ENCODE data around the gene FHL2.

Gene FHL2

GRCh38 chr2:105421053-105421452 lies 22.2 kb upstream of the FHL2 start:
- no peak for DNase-seq (ENCODE audit: low spot score)

- no peak for DNase-seq (ENCODE audit: low spot score)
These were observed 19.7 kb upstream of the FHL2 start for GRCh38 chr2:105418522-105418921.

GRCh38 chr2:105417857-105418436 lies 19.1 kb upstream of the FHL2 start:
- no peak for DNase-seq (ENCODE audit: low spot score)

- DNase-seq (ENCODE audit: low spot score), result no peak
These were observed 17.3 kb upstream of the FHL2 start for GRCh38 chr2:105416156-105416555.

GRCh38 chr2:105415007-105415406 lies 16.2 kb upstream of the FHL2 start:
- no peak for DNase-seq (ENCODE audit: low spot score)

GRCh38 chr2:105413206-105413605 lies 14.4 kb upstream of the FHL2 start:
- DNase-seq (ENCODE audit: low spot score), result no peak

GRCh38 chr2:105412584-105412983 lies 13.7 kb upstream of the FHL2 start:
- DNase-seq (ENCODE audit: low spot score), result no peak

GRCh38 chr2:105411720-105412407 lies 13.0 kb upstream of the FHL2 start:
- DNase-seq (ENCODE audit: low spot score), result no peak

GRCh38 chr2:105410554-105410953 lies 11.7 kb upstream of the FHL2 start:
- no peak for DNase-seq (ENCODE audit: low spot score)

GRCh38 chr2:105409717-105410116 lies 10.9 kb upstream of the FHL2 start:
- DNase-seq (ENCODE audit: low spot score), result peak; percentile 81

- DNase-seq (ENCODE audit: low spot score), result no peak
These were observed 9.3 kb upstream of the FHL2 start for GRCh38 chr2:105407946-105408743.

GRCh38 chr2:105406221-105406620 lies 7.4 kb upstream of the FHL2 start:
- DNase-seq (ENCODE audit: low spot score), result no peak

- no peak for DNase-seq (ENCODE audit: low spot score)
These were observed 6.4 kb upstream of the FHL2 start for GRCh38 chr2:105405291-105405690.

- no peak for DNase-seq (ENCODE audit: low spot score)
These were observed 5.9 kb upstream of the FHL2 start for GRCh38 chr2:105404736-105405135.

GRCh38 chr2:105403783-105404698 lies 5.2 kb upstream of the FHL2 start:
- no peak for DNase-seq (ENCODE audit: low spot score)

GRCh38 chr2:105403241-105403782 lies 4.5 kb upstream of the FHL2 start:
- DNase-seq (ENCODE audit: low spot score), result no peak

- DNase-seq (ENCODE audit: low spot score), result no peak
These were observed 4.0 kb upstream of the FHL2 start for GRCh38 chr2:105402809-105403208.

- DNase-seq (ENCODE audit: low spot score), result no peak
These were observed 3.0 kb upstream of the FHL2 start for GRCh38 chr2:105401867-105402266.

GRCh38 chr2:105400138-105400540 lies 1.3 kb upstream of the FHL2 start:
- DNase-seq (ENCODE audit: low spot score), result no peak

GRCh38 chr2:105399207-105399861 lies 483 bp upstream of the FHL2 start:
- DNase-seq (ENCODE audit: low spot score), result no peak

- no peak for DNase-seq (ENCODE audit: low spot score)
These were observed 907 bp downstream of the FHL2 start for GRCh38 chr2:105397953-105398335.

Measured in Ammon's horn (tissue), 1 donor.